Fibroblast of pulmonary artery (primary cell): ENCODE measurements around the gene YPEL4.
"Not testable (repeated sequence)": the region's sequence is repeated elsewhere in the genome, so short reads cannot be mapped to it uniquely, and the experiment has no call there.

Source experiments
- DNase-seq: peaks from one replicate; pipeline ENCODE4 v3.0.0-alpha.2; 2010; ENCODE audit warnings: low read depth
- H3K4me3 ChIP-seq: replicated peaks from 2 replicates; pipeline ENCODE4 v1.5.1; 2011; ENCODE audit warnings: low read depth, mild to moderate bottlenecking, control low read depth, low read length, moderate library complexity
- TF ChIP-seq, protein P1 (sequence below): IDR thresholded peaks from 2 replicates; pipeline ENCODE4 v1.5.1; 2011; ENCODE audit warnings: mild to moderate bottlenecking, control low read depth, low read length, inconsistent platforms; ENCODE audit errors: missing control alignments

Gene YPEL4, protein sequence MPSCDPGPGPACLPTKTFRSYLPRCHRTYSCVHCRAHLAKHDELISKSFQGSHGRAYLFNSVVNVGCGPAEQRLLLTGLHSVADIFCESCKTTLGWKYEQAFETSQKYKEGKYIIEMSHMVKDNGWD

DNA sequence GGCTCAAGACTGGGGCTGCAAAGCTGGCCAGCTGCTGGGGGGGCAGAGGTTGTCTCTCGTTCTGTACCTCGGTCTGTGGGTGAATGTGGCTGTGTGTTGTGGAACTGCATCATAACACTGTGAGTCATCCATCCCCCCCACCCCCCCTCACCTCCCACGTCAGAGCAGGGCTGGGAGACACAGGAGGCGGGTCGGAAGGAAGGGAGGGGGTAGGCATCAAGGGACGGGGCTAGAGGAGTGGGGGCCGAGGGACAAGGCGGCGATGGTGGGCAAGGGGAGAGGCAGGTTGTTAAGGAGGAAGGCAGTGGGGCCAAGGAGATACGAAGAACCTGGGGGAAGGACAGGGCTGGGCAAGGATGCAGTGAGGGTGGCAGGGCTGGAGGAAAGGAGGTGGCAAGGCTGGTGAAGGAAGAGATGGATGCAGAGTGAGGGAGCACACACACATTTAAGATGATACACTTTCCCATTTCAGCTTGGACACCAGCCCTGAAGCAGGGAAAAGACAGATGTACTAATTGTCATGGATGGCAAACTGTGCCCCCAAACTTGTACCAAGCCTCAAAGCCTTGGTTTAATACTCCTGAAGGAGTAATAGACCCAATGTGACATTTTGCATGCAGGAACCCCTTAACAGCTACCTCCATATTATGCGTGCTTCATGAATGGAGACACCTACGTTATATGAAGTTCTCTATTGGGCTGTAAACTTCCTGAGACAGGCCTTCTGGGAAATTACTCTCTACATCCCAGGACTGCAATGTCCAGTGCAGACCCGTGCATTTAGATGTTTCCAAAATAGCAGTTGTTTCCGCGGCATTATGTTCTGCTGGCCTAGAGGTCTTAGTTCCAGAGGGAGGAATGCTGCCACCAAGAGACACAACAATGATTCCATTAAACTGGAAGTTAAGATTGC lies at the start of gene YPEL4:
Gene YPEL4, minus strand, starts transcription at position 87 of the 913 bp plus-strand sequence. CDS start 2,805 bp downstream, outside the sequence.
- peak within 1 kb of the TSS; percentile 74 for H3K4me3 ChIP-seq
- TF ChIP-seq, protein P1, sequence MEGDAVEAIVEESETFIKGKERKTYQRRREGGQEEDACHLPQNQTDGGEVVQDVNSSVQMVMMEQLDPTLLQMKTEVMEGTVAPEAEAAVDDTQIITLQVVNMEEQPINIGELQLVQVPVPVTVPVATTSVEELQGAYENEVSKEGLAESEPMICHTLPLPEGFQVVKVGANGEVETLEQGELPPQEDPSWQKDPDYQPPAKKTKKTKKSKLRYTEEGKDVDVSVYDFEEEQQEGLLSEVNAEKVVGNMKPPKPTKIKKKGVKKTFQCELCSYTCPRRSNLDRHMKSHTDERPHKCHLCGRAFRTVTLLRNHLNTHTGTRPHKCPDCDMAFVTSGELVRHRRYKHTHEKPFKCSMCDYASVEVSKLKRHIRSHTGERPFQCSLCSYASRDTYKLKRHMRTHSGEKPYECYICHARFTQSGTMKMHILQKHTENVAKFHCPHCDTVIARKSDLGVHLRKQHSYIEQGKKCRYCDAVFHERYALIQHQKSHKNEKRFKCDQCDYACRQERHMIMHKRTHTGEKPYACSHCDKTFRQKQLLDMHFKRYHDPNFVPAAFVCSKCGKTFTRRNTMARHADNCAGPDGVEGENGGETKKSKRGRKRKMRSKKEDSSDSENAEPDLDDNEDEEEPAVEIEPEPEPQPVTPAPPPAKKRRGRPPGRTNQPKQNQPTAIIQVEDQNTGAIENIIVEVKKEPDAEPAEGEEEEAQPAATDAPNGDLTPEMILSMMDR: no peak
- DNase-seq: peak; percentile 85

DNA sequence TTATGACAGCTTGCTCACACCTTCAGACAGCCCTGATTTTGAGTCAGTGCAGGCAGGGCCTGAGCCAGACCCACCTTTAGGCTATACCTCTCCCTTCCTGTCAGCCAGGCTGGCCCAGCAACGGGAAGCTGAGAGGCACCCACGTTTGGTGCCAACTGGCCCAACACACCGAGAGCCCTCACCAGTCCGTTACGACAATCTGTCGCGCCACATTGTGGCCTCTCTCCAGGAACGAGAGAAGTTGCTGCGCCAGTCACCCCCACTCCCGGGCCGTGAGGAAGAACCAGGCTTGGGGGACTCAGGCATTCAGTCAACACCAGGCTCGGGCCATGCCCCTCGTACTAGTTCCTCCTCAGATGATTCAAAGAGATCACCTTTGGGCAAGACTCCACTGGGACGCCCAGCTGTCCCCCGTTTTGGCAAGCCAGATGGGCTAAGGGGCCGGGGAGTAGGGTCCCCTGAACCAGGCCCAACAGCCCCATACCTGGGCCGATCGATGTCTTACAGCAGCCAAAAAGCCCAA lies 49.2 kb upstream of the YPEL4 start:
- DNase-seq: no peak
- TF ChIP-seq, protein P1: no peak
- no peak overlapping the region for H3K4me3 ChIP-seq

DNA sequence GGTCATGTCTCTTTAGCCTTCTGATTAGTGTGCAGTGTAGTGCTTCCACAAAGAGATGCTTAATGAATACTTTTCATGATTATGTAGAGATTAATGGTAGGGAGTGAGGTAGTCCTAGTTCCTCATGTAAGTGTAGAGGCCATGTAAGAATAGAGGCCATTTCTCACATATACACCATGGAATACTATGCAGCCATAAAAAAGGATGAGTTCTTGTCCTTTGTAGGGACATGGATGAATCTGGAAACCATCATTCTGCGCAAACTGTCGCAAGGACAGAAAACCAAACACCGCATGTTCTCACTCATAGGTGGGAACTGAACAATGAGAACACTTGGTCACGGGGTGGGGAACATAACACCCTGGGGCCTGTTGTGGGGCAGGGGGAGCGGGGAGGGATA lies 40.8 kb upstream of the YPEL4 start:
- DNase-seq: not testable (repeated sequence)

DNA sequence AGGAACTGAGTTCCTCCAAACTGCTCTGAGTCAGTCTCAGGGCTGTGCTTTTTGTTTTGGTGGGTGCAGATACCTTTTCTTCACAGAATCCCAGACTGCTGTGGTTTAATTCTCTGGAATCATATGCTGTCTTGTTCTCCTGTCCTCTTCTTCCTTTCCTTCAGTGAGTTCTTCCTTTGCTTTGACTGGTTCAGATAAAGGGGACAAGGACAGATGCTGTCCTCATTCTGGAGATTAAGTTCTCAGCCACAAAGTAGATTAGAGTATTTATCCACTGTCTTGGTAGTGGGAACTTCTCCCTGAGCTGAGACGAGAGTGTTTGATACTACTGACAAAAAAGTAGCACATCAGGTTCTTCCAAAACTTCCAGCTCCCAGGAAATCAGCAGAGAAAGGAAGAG lies 31.5 kb upstream of the YPEL4 start:
- no peak for DNase-seq
- no peak overlapping the region for H3K4me3 ChIP-seq
- TF ChIP-seq, protein P1: no peak

More for the DNA sequence above, 40.8 kb upstream of the YPEL4 start:
- not testable (repeated sequence) for H3K4me3 ChIP-seq

DNA sequence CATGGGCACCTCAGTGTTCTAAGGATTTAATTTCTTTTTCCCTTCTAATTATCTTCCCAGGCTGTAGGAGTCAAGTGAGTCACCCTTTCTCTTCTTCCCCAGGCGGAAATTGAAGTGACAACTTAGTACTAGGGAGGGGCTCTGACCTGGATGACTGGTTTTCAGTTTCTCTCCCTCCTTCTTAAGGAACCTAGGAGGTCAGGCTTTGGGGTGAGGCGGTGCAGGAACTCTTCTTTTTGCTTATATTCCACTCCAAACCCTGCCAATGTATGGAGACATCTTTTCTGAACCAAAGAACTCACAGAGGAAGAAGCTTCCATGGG lies 30.8 kb upstream of the YPEL4 start:
- H3K4me3 ChIP-seq: no peak overlapping the region
- peak; percentile 28 for DNase-seq
- TF ChIP-seq, protein P1: no peak

DNA sequence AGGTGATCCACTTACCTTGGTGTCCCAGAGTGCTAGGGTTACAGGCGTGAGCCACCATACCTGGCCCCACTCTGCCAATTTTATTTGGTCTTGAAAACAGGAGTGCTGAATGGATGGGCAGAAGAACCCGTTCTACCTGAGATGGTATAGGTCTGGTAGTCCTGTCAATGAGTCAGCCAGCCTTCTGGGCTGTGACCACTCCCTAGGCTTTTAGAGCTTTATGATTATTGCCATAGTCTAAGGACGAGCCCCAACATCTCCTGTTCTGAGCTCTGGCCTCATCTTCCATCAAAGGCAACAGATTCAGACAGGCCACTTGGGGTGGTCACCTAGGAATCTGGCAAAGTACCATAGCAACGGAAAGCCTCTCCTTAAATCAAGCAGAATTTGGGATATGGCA lies 29.7 kb upstream of the YPEL4 start:
- H3K4me3 ChIP-seq: no peak overlapping the region
- TF ChIP-seq, protein P1: no peak
- DNase-seq: no peak

DNA sequence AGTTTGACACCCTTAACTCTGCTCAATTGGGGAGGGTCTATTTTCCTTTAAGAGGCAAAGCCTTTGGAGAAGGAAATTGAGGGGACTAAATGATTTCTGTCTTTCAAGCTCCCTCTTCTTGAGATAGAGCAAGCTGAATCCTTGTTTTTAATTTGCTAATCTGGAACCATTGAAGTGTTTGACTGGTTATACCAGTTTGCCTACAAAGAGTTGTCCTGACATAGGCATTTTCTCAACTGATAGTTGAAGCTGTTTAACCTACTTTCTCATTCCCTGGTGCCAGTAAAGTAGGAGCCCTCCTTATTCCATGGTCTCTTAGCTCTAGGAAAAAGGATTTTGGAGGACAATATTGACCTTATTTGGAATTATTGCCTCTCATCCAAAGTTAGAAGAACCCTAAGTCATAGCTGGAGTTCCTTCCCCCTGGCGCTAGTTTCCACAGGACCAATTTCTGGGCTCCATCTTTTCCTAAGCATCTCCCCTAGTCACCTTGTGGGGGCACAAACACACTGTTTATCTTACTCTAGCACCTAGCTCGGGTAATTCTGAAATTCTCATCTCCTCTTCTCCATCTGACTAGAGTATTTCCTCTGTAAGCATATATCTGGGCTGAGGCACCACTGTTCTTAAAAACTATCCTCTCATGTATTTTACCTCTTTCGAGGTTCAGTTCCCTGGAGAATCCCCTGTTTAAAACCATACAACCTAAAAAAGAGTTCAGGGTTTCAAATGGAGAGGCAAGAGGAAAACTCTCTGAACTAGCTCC lies 25.6 kb upstream of the YPEL4 start:
- no peak overlapping the region for H3K4me3 ChIP-seq
- DNase-seq: no peak
- TF ChIP-seq, protein P1: no peak
